ENCODE results near the gene HIGD1A. TPM values are rescaled to one million over a fixed set of nuclear protein-coding genes. Genes with fewer than 3 reads are reported as not detected.

The HIGD1A gene
- total and polyA plus RNA-seq, 2 experiments from 2014 or later: 102 to 144 TPM

DNA sequence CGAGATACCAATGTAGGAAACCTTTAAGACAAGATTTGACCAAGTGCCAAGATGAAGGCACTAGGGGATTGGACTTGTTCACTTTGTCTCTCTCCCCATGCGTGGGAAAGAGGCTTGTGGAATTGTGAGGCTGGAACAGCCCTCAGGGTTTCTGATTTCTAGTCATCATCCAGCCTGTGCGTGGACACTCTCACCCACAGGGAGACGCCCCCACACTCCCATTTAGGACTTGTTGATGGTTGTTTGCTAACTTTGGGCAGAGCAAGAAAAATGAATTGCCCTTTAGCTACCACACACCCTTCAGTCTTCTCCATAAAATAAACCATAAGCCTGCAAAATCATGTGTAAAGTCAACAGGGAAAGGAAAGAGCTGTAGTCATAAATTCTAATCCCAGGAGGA is 23.4 kb upstream of the HIGD1A start (continued):
- TF ChIP-seq, protein P1, sequence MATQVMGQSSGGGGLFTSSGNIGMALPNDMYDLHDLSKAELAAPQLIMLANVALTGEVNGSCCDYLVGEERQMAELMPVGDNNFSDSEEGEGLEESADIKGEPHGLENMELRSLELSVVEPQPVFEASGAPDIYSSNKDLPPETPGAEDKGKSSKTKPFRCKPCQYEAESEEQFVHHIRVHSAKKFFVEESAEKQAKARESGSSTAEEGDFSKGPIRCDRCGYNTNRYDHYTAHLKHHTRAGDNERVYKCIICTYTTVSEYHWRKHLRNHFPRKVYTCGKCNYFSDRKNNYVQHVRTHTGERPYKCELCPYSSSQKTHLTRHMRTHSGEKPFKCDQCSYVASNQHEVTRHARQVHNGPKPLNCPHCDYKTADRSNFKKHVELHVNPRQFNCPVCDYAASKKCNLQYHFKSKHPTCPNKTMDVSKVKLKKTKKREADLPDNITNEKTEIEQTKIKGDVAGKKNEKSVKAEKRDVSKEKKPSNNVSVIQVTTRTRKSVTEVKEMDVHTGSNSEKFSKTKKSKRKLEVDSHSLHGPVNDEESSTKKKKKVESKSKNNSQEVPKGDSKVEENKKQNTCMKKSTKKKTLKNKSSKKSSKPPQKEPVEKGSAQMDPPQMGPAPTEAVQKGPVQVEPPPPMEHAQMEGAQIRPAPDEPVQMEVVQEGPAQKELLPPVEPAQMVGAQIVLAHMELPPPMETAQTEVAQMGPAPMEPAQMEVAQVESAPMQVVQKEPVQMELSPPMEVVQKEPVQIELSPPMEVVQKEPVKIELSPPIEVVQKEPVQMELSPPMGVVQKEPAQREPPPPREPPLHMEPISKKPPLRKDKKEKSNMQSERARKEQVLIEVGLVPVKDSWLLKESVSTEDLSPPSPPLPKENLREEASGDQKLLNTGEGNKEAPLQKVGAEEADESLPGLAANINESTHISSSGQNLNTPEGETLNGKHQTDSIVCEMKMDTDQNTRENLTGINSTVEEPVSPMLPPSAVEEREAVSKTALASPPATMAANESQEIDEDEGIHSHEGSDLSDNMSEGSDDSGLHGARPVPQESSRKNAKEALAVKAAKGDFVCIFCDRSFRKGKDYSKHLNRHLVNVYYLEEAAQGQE (IDR thresholded peaks at IDR 0.05; ENCODE audit: unreplicated experiment): no peak

DNA sequence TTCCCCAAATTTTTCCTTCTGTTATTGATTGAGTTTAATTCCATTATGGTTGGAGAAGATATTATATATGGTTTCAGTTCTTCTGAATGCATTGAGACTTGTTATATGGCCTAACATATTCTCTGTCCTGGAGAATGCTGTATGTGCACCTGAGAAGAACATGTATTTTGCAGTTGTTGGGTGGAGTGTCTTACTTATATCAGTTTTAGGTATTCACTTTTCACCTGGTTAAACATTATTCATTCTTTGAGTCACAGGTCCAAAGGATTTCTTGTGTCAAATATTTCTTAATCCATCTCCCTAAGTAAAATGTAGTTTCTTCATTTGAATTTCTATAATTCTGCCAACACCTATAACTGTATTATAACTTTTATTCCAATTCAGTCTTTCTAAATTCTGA is 22.7 kb upstream of the HIGD1A start:
- no peak overlapping the region for H3K4me3 Mint-ChIP-seq
- peaks cover 8% of the 10 kb centered on the region for H3K27me3 Mint-ChIP-seq (ENCODE audit: insufficient read depth, low read depth, poor library complexity)
- no peak overlapping the region for H3K4me3 ChIP-seq
- no peaks in the 10 kb centered on the region for H3K79me2 ChIP-seq (replicated peaks; ENCODE audit: insufficient read depth)
- no peak overlapping the region for H3K27ac Mint-ChIP-seq
- H4K20me1 ChIP-seq (replicated peaks; ENCODE audit: insufficient read depth): no peaks in the 10 kb centered on the region
- H3F3A ChIP-seq (replicated peaks; ENCODE audit: low read depth): no peaks in the 10 kb centered on the region
- DNase-seq (ENCODE audit: low spot score) (no peak), ATAC-seq (no peak)
- H3K9me3 Mint-ChIP-seq: no peaks in the 10 kb centered on the region; the same call in 2 of the 3 replicates
- H3K4me1 Mint-ChIP-seq: peaks cover 15% of the 10 kb centered on the region
- H3K36me3 ChIP-seq (ENCODE audit: insufficient read depth): no peaks in the 10 kb centered on the region
- H2AFZ ChIP-seq: no peak overlapping the region
- TF ChIP-seq JUNB (IDR thresholded peaks at IDR 0.05; ENCODE audit: unreplicated experiment): no peak
- TF ChIP-seq ZNF114 (CRISPR knock-in tag; IDR thresholded peaks at IDR 0.05): no peak
- TF ChIP-seq CREB1 (CRISPR knock-in tag; IDR thresholded peaks at IDR 0.05; ENCODE audit: low read depth): no peak
- H3K27me3 ChIP-seq (ENCODE audit: insufficient read depth): no peaks in the 10 kb centered on the region
- no peak overlapping the region for H3K27ac ChIP-seq (ENCODE audit: low read depth)
- no peaks in the 10 kb centered on the region for H3K9me2 ChIP-seq (ENCODE audit: insufficient read depth)
- H3K4me1 ChIP-seq (ENCODE audit: insufficient read depth): peaks cover 7% of the 10 kb centered on the region; the same call in 1 of the 2 replicates
- H3K36me3 Mint-ChIP-seq (ENCODE audit: low read depth): no peaks in the 10 kb centered on the region
- no peak overlapping the region for H3K4me2 ChIP-seq

GRCh38 chr3:42826141-42826540 is 21.9 kb upstream of the HIGD1A start:
- no peaks in the 10 kb centered on the region for H3F3A ChIP-seq (replicated peaks; ENCODE audit: low read depth)
- Mint-ChIP-seq H3K4me3 (no peak overlapping the region), H3K9me3 (no peaks in the 10 kb centered on the region; the same call in 2 of the 3 replicates), H3K27ac (no peak overlapping the region), H3K27me3 (ENCODE audit: insufficient read depth, low read depth, poor library complexity) (peaks cover 4% of the 10 kb centered on the region), H3K36me3 (ENCODE audit: low read depth) (no peaks in the 10 kb centered on the region), H3K4me1 (peaks cover 10% of the 10 kb centered on the region)
- no peaks in the 10 kb centered on the region for H3K79me2 ChIP-seq (replicated peaks; ENCODE audit: insufficient read depth)
- H3K27ac ChIP-seq (ENCODE audit: low read depth): no peak overlapping the region
- H3K4me3 ChIP-seq: no peak overlapping the region
- no peak overlapping the region for H2AFZ ChIP-seq
- H3K4me2 ChIP-seq: no peak overlapping the region
- no peaks in the 10 kb centered on the region for H3K9me2 ChIP-seq (ENCODE audit: insufficient read depth)
- ATAC-seq: no peak
- H3K36me3 ChIP-seq (ENCODE audit: insufficient read depth): no peaks in the 10 kb centered on the region
- H4K20me1 ChIP-seq (replicated peaks; ENCODE audit: insufficient read depth): no peaks in the 10 kb centered on the region
- no peak for DNase-seq (ENCODE audit: low spot score)
- H3K27me3 ChIP-seq (ENCODE audit: insufficient read depth): no peaks in the 10 kb centered on the region
- peaks cover 7% of the 10 kb centered on the region; the same call in 1 of the 2 replicates for H3K4me1 ChIP-seq (ENCODE audit: insufficient read depth)
- TF ChIP-seq JUNB (IDR thresholded peaks at IDR 0.05; ENCODE audit: unreplicated experiment) (no peak), STAT1 (IDR thresholded peaks at IDR 0.05; ENCODE audit: unreplicated experiment) (no peak), ZNF331 (CRISPR knock-in tag; IDR thresholded peaks at IDR 0.05; ENCODE audit: low read depth) (no peak)
- TF ChIP-seq, protein P1 (IDR thresholded peaks at IDR 0.05; ENCODE audit: unreplicated experiment): no peak
- TF ChIP-seq, protein P2, sequence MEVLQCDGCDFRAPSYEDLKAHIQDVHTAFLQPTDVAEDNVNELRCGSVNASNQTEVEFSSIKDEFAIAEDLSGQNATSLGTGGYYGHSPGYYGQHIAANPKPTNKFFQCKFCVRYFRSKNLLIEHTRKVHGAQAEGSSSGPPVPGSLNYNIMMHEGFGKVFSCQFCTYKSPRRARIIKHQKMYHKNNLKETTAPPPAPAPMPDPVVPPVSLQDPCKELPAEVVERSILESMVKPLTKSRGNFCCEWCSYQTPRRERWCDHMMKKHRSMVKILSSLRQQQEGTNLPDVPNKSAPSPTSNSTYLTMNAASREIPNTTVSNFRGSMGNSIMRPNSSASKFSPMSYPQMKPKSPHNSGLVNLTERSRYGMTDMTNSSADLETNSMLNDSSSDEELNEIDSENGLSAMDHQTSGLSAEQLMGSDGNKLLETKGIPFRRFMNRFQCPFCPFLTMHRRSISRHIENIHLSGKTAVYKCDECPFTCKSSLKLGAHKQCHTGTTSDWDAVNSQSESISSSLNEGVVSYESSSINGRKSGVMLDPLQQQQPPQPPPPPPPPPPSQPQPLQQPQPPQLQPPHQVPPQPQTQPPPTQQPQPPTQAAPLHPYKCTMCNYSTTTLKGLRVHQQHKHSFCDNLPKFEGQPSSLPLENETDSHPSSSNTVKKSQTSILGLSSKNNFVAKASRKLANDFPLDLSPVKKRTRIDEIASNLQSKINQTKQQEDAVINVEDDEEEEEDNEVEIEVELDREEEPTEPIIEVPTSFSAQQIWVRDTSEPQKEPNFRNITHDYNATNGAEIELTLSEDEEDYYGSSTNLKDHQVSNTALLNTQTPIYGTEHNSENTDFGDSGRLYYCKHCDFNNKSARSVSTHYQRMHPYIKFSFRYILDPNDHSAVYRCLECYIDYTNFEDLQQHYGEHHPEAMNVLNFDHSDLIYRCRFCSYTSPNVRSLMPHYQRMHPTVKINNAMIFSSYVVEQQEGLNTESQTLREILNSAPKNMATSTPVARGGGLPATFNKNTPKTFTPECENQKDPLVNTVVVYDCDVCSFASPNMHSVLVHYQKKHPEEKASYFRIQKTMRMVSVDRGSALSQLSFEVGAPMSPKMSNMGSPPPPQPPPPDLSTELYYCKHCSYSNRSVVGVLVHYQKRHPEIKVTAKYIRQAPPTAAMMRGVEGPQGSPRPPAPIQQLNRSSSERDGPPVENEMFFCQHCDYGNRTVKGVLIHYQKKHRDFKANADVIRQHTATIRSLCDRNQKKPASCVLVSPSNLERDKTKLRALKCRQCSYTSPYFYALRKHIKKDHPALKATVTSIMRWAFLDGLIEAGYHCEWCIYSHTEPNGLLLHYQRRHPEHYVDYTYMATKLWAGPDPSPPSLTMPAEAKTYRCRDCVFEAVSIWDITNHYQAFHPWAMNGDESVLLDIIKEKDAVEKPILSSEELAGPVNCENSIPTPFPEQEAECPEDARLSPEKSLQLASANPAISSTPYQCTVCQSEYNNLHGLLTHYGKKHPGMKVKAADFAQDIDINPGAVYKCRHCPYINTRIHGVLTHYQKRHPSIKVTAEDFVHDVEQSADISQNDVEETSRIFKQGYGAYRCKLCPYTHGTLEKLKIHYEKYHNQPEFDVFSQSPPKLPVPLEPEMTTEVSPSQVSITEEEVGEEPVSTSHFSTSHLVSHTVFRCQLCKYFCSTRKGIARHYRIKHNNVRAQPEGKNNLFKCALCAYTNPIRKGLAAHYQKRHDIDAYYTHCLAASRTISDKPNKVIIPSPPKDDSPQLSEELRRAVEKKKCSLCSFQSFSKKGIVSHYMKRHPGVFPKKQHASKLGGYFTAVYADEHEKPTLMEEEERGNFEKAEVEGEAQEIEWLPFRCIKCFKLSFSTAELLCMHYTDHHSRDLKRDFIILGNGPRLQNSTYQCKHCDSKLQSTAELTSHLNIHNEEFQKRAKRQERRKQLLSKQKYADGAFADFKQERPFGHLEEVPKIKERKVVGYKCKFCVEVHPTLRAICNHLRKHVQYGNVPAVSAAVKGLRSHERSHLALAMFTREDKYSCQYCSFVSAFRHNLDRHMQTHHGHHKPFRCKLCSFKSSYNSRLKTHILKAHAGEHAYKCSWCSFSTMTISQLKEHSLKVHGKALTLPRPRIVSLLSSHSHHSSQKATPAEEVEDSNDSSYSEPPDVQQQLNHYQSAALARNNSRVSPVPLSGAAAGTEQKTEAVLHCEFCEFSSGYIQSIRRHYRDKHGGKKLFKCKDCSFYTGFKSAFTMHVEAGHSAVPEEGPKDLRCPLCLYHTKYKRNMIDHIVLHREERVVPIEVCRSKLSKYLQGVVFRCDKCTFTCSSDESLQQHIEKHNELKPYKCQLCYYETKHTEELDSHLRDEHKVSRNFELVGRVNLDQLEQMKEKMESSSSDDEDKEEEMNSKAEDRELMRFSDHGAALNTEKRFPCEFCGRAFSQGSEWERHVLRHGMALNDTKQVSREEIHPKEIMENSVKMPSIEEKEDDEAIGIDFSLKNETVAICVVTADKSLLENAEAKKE (CRISPR knock-in tag; IDR thresholded peaks at IDR 0.05): no peak
